SJCRH30 (cell line): ENCODE measurements around the gene MTSS2. TPM values are rescaled to one million over a fixed set of nuclear protein-coding genes. Genes with fewer than 3 reads are reported as not detected.
"Not testable (repeated sequence)": the region's sequence is repeated elsewhere in the genome, so short reads cannot be mapped to it uniquely, and the experiment has no call there.

Experiments used
- DNase-seq, 2 experiments: peaks; one replicate each; pipeline ENCODE4 v3.0.0-alpha.2; 2015 to 2020
- H3K27ac ChIP-seq: fragments of 250-450 bp; sonication (Bioruptor Pico); 2 replicates; pipeline ENCODE4 v1.5.1; 2020; ENCODE audit warnings: mild to moderate bottlenecking, moderate library complexity
- H3K27me3 ChIP-seq: fragments of 250-450 bp; sonication (Bioruptor Pico); 2 replicates; pipeline ENCODE4 v1.5.1; 2020; ENCODE audit warnings: mild to moderate bottlenecking, moderate library complexity
- H3K36me3 ChIP-seq: fragments of 250-450 bp; sonication (Bioruptor Pico); 2 replicates; pipeline ENCODE4 v1.5.1; 2020; ENCODE audit warnings: mild to moderate bottlenecking, moderate library complexity
- H3K4me1 ChIP-seq: fragments of 250-450 bp; sonication (Bioruptor Pico); 2 replicates; pipeline ENCODE4 v1.5.1; 2020; ENCODE audit warnings: mild to moderate bottlenecking, moderate library complexity
- H3K4me3 ChIP-seq: fragments of 250-450 bp; sonication (Bioruptor Pico); 2 replicates; pipeline ENCODE4 v1.5.1; 2020; ENCODE audit warnings: mild to moderate bottlenecking, moderate library complexity
- H3K9me3 ChIP-seq: fragments of 250-450 bp; sonication (Bioruptor Pico); replicated peaks from 2 replicates; pipeline ENCODE4 v1.5.1; 2020; ENCODE audit warnings: mild to moderate bottlenecking, moderate library complexity
- total RNA-seq: library from RNA; depleted of rRNA; stranded (reverse); fragments of >200 nt; shearing (Covaris generic); gene quantifications from 2 replicates; pipeline ENCODE4 v1.2.3, GENCODE V29; 2014

Gene MTSS2
- total RNA-seq, 1 experiment from 2014 or later = 27.4 TPM

GRCh38 chr16:70653809-70654771, 31.8 kb downstream of the MTSS2 start:
- peak; percentile 50 to 87 for DNase-seq
- Histone ChIP-seq H3K36me3 (no peaks in the 10 kb centered on the region), H3K27ac (no peak overlapping the region), H3K4me3 (peak overlapping the region; percentile 21), H3K9me3 (no peaks in the 10 kb centered on the region), H3K4me1 (peaks cover 10% of the 10 kb centered on the region), H3K27me3 (no peaks in the 10 kb centered on the region)

GRCh38 chr16:70653406-70653805, 32.4 kb downstream of the MTSS2 start:
- H3K9me3 ChIP-seq = no peaks in the 10 kb centered on the region
- H3K27me3 ChIP-seq = no peaks in the 10 kb centered on the region
- H3K4me1 ChIP-seq = peaks cover 10% of the 10 kb centered on the region
- no peak for DNase-seq
- H3K36me3 ChIP-seq = no peaks in the 10 kb centered on the region
- no peak overlapping the region for H3K27ac ChIP-seq
- H3K4me3 ChIP-seq = no peak overlapping the region

- DNase-seq = no peak
- no peak overlapping the region for H3K27ac ChIP-seq
- no peaks in the 10 kb centered on the region for H3K9me3 ChIP-seq
- H3K36me3 ChIP-seq = no peaks in the 10 kb centered on the region
- no peaks in the 10 kb centered on the region for H3K27me3 ChIP-seq
- H3K4me1 ChIP-seq = peaks cover 7% of the 10 kb centered on the region; the same call in 1 of the 2 replicates
- H3K4me3 ChIP-seq = no peak overlapping the region
These were observed 33.5 kb downstream of the MTSS2 start for GRCh38 chr16:70652322-70652721.

- no peaks in the 10 kb centered on the region for H3K36me3 ChIP-seq
- no peak overlapping the region for H3K27ac ChIP-seq
- H3K4me1 ChIP-seq = peaks cover 10% of the 10 kb centered on the region; the same call in 1 of the 2 replicates
- no peak overlapping the region for H3K4me3 ChIP-seq
- no peaks in the 10 kb centered on the region for H3K27me3 ChIP-seq
- H3K9me3 ChIP-seq = no peaks in the 10 kb centered on the region
- no peak for DNase-seq
These were observed 34.3 kb downstream of the MTSS2 start for GRCh38 chr16:70651524-70651923.

GRCh38 chr16:70650216-70650615, 35.6 kb downstream of the MTSS2 start:
- H3K36me3 ChIP-seq = no peaks in the 10 kb centered on the region
- H3K4me1 ChIP-seq = peaks cover 12% of the 10 kb centered on the region; the same call in 1 of the 2 replicates
- H3K9me3 ChIP-seq = no peaks in the 10 kb centered on the region
- no peaks in the 10 kb centered on the region for H3K27me3 ChIP-seq
- no peak overlapping the region for H3K27ac ChIP-seq
- DNase-seq = no peak
- no peak overlapping the region for H3K4me3 ChIP-seq

- Histone ChIP-seq H3K4me3 (no peak overlapping the region), H3K4me1 (peaks cover 12% of the 10 kb centered on the region; the same call in 1 of the 2 replicates), H3K27ac (no peak overlapping the region), H3K27me3 (no peaks in the 10 kb centered on the region), H3K36me3 (no peaks in the 10 kb centered on the region), H3K9me3 (no peaks in the 10 kb centered on the region)
- no peak for DNase-seq
These were observed 36.6 kb downstream of the MTSS2 start for GRCh38 chr16:70649300-70649699.

GRCh38 chr16:70648606-70649005, 37.2 kb downstream of the MTSS2 start:
- Histone ChIP-seq H3K9me3 (no peaks in the 10 kb centered on the region), H3K4me1 (peaks cover 12% of the 10 kb centered on the region; the same call in 1 of the 2 replicates), H3K27ac (no peak overlapping the region)

GRCh38 chr16:70647441-70648359, 38.2 kb downstream of the MTSS2 start:
- H3K27ac ChIP-seq = peak overlapping the region; percentile 86

More at GRCh38 chr16:70648606-70649005, 37.2 kb downstream of the MTSS2 start:
- no peak for DNase-seq
- Histone ChIP-seq H3K36me3 (no peaks in the 10 kb centered on the region), H3K4me3 (no peak overlapping the region), H3K27me3 (no peaks in the 10 kb centered on the region)

GRCh38 chr16:70646260-70647241, 39.3 kb downstream of the MTSS2 start, which contains the start of gene IL34:
TSS of gene IL34 (plus strand) at chr16:70646559. CDS start at chr16:70646948, 389 bp downstream.
- peaks cover 12% of the 10 kb centered on the region; the same call in 1 of the 2 replicates for H3K4me1 ChIP-seq
- no peaks in the 10 kb centered on the region for H3K36me3 ChIP-seq
- peak within 1 kb of the TSS; percentile 36 for H3K4me3 ChIP-seq
- H3K27me3 ChIP-seq = no peaks in the 10 kb centered on the region
- peak within 1 kb of the TSS; percentile 86 for H3K27ac ChIP-seq
- peak; percentile 87 to 88 for DNase-seq
- no peaks in the 10 kb centered on the region for H3K9me3 ChIP-seq

More at GRCh38 chr16:70647441-70648359, 38.2 kb downstream of the MTSS2 start:
- Histone ChIP-seq H3K4me3 (no peak overlapping the region; the same call in 1 of the 2 replicates), H3K36me3 (no peaks in the 10 kb centered on the region), H3K9me3 (no peaks in the 10 kb centered on the region), H3K4me1 (peaks cover 12% of the 10 kb centered on the region; the same call in 1 of the 2 replicates), H3K27me3 (no peaks in the 10 kb centered on the region)
- DNase-seq = no peak

- no peaks in the 10 kb centered on the region for H3K27me3 ChIP-seq
- H3K4me1 ChIP-seq = peaks cover 12% of the 10 kb centered on the region; the same call in 1 of the 2 replicates
- no peak overlapping the region for H3K27ac ChIP-seq
- H3K4me3 ChIP-seq = no peak overlapping the region
- no peaks in the 10 kb centered on the region for H3K36me3 ChIP-seq
- no peak for DNase-seq
- no peaks in the 10 kb centered on the region for H3K9me3 ChIP-seq
These were observed 40.9 kb downstream of the MTSS2 start for GRCh38 chr16:70644763-70645597.

GRCh38 chr16:70643264-70643663, 42.6 kb downstream of the MTSS2 start:
- not testable (repeated sequence) for DNase-seq, H3K36me3 ChIP-seq, H3K27me3 ChIP-seq, H3K9me3 ChIP-seq, H3K4me3 ChIP-seq, H3K27ac ChIP-seq
- peaks cover 17% of the 10 kb centered on the region for H3K4me1 ChIP-seq

- no peak for DNase-seq
- peaks cover 16% of the 10 kb centered on the region for H3K4me1 ChIP-seq
- no peak overlapping the region for H3K4me3 ChIP-seq
- no peaks in the 10 kb centered on the region for H3K9me3 ChIP-seq
- H3K27me3 ChIP-seq = no peaks in the 10 kb centered on the region
- H3K27ac ChIP-seq = no peak overlapping the region
- H3K36me3 ChIP-seq = no peaks in the 10 kb centered on the region
These were observed 43.2 kb downstream of the MTSS2 start for GRCh38 chr16:70642633-70643032.
